HCT116 (cell line): ENCODE results near the gene EMP1. TPM values are rescaled to one million over a fixed set of nuclear protein-coding genes. Genes with fewer than 3 reads are reported as not detected.

Experiments used
- ATAC-seq: fragments of 200-7000 bp; cut with Tn5 transposase; 2 replicates; pipeline ENCODE4 v1.9.1; 2020; ENCODE audit warnings: mild to moderate bottlenecking, moderate library complexity
- BruUV-seq: library from RNA; stranded (reverse); fragments of 400-500 nt; replicated peaks from 2 replicates; lab custom pipeline; 2021; lab: Mats Ljungman, UMichigan
- CTCF ChIA-PET: fragments of 300-600 bp; sonication (Branson Sonifier 250); formaldehyde crosslinking; loops from one replicate; lab custom pipeline; 2021; ENCODE audit warnings: antibody characterized with exemption; lab: Charles Lee
- POLR2A ChIA-PET: fragments of 300-600, 350-600 bp; sonication (Branson Sonifier 250); formaldehyde crosslinking; loops from one replicate; lab custom pipeline; 2021; ENCODE audit warnings: antibody characterized with exemption; lab: Charles Lee
- RAD21 ChIA-PET, 2 experiments: fragments of 300-600 bp; sonication (Branson Sonifier 250); formaldehyde crosslinking; loops; one replicate each; lab custom pipeline; 2023; ENCODE audit warnings: low total read pairs in 2 of 2; ENCODE audit not compliant: uncharacterized antibody in 2 of 2, unreplicated experiment in 2 of 2, low non-redundant PET in 1 of 2; lab: Charles Lee
- DNase-seq: peaks from one replicate; pipeline ENCODE4 v3.0.0-alpha.2; 2010; ENCODE audit warnings: low read depth, low spot score
- H2AFZ ChIP-seq: fragments of 200-600 bp; shearing (Covaris generic), sonication (generic); 2 replicates; pipeline ENCODE4 v1.6.1; 2017; ENCODE audit warnings: low read depth, mixed run types, mixed read lengths, antibody characterized with exemption, low read length; ENCODE audit not compliant: poor library complexity, severe bottlenecking
- H3K27ac ChIP-seq: 2 replicates; pipeline ENCODE4 v1.5.1; 2012; ENCODE audit warnings: low read depth, low read length
- H3K27me3 ChIP-seq: fragments of 200-600 bp; sonication (generic); 2 replicates; pipeline ENCODE4 v1.6.1; 2016; ENCODE audit warnings: mixed run types, low read length, mixed read lengths; ENCODE audit not compliant: insufficient read depth
- H3K36me3 ChIP-seq, 2 experiments: fragments of 200-500 bp in 1 of 2; fragments of 200-600 bp in 1 of 2; sonication (Bioruptor generic) in 1 of 2; sonication (generic) in 1 of 2; 2 replicates each; pipeline versions ENCODE4 v1.5.1 to v1.6.1; 2014 to 2016; ENCODE audit warnings: low read length in 2 of 2, inconsistent platforms in 1 of 2, mixed read lengths in 1 of 2, mixed run types in 1 of 2; ENCODE audit not compliant: insufficient read depth in 2 of 2, control insufficient read depth in 1 of 2
- H3K4me1 ChIP-seq, 2 experiments: fragments of 200-600 bp in 1 of 2; sonication (generic) in 1 of 2; 2 replicates each; pipeline versions ENCODE4 v1.5.1 to v1.6.1; 2012 to 2017; ENCODE audit warnings: low read length in 2 of 2, inconsistent platforms in 1 of 2, mild to moderate bottlenecking in 1 of 2, mixed read lengths in 1 of 2, mixed run types in 1 of 2, moderate library complexity in 1 of 2; ENCODE audit not compliant: insufficient read depth in 2 of 2, control insufficient read depth in 1 of 2
- H3K4me2 ChIP-seq: fragments of 200-600 bp; sonication (generic); 2 replicates; pipeline ENCODE4 v1.6.1; 2017; ENCODE audit warnings: mixed run types, low read length, mixed read lengths
- H3K4me3 ChIP-seq, 2 experiments: fragments of 200-600 bp in 1 of 2; sonication (generic) in 1 of 2; replicated peaks in 1 of 2; 2 replicates each; pipeline ENCODE4 v1.5.1; 2011 to 2016; ENCODE audit warnings: low read length in 2 of 2, control low read depth in 1 of 2, low read depth in 1 of 2, mild to moderate bottlenecking in 1 of 2, mixed read lengths in 1 of 2, mixed run types in 1 of 2
- H3K79me2 ChIP-seq: fragments of 200-600 bp; sonication (generic); 2 replicates; pipeline ENCODE4 v1.6.1; 2017; ENCODE audit warnings: mild to moderate bottlenecking, mixed run types, low read length, moderate library complexity, mixed read lengths; ENCODE audit not compliant: insufficient read depth
- H3K9ac ChIP-seq: fragments of 200-600 bp; sonication (generic); 2 replicates; pipeline ENCODE4 v1.6.1; 2016; ENCODE audit warnings: low read length, mixed read lengths
- H3K9me2 ChIP-seq: fragments of 200-600 bp; sonication (generic), shearing (Covaris generic); 2 replicates; pipeline ENCODE4 v1.6.1; 2017; ENCODE audit warnings: mixed run types, mild to moderate bottlenecking, moderate library complexity; ENCODE audit not compliant: insufficient read depth
- H3K9me3 ChIP-seq, 2 experiments: fragments of 200-500 bp in 1 of 2; fragments of 200-600 bp in 1 of 2; sonication (Bioruptor generic) in 1 of 2; sonication (generic) in 1 of 2; 2 replicates each; pipeline ENCODE4 v1.6.1; 2014 to 2017; ENCODE audit warnings: low read length in 2 of 2, mixed read lengths in 2 of 2, inconsistent platforms in 1 of 2, low read depth in 1 of 2, mild to moderate bottlenecking in 1 of 2, mixed run types in 1 of 2, moderate library complexity in 1 of 2; ENCODE audit not compliant: control insufficient read depth in 1 of 2, insufficient read depth in 1 of 2
- H4K20me1 ChIP-seq: fragments of 200-600 bp; sonication (generic), shearing (Covaris generic); 2 replicates; pipeline ENCODE4 v1.6.1; 2017; ENCODE audit warnings: mixed run types, mild to moderate bottlenecking, moderate library complexity; ENCODE audit not compliant: insufficient read depth
- CBX3 ChIP-seq: IDR thresholded peaks from 2 replicates; pipeline ENCODE4 v1.6.1; 2012; ENCODE audit warnings: low read depth
- EGR1 ChIP-seq: IDR thresholded peaks from 2 replicates; pipeline ENCODE4 v1.6.1; 2012; ENCODE audit warnings: low read depth
- ELF1 ChIP-seq: IDR thresholded peaks from 2 replicates; pipeline ENCODE4 v1.6.1; 2012; ENCODE audit warnings: low read depth, borderline replicate concordance
- EZH2 ChIP-seq: fragments of 200-600 bp; sonication (generic); IDR thresholded peaks from 2 replicates; pipeline ENCODE4 v1.6.1; 2017; ENCODE audit warnings: antibody characterized with exemption, mixed run types
- EZH2phosphoT487 ChIP-seq: fragments of 200-600 bp; IDR thresholded peaks from 2 replicates; pipeline ENCODE4 v1.6.1; 2018; ENCODE audit warnings: antibody characterized with exemption, borderline replicate concordance
- FOSL1 ChIP-seq: IDR thresholded peaks from 2 replicates; pipeline ENCODE4 v1.6.1; 2012; ENCODE audit warnings: low read depth
- JUND ChIP-seq: IDR thresholded peaks from 2 replicates; pipeline ENCODE4 v1.6.1; 2012
- POLR2A ChIP-seq: IDR thresholded peaks from 2 replicates; pipeline ENCODE4 v1.7.0; 2011; ENCODE audit warnings: borderline replicate concordance; ENCODE audit not compliant: insufficient read depth, insufficient read length; ENCODE audit errors: extremely low read depth
- POLR2AphosphoS5 ChIP-seq: IDR thresholded peaks from 2 replicates; pipeline ENCODE4 v1.6.1; 2011; ENCODE audit warnings: mild to moderate bottlenecking, low read depth, low read length, moderate library complexity
- RAD21 ChIP-seq: IDR thresholded peaks from 2 replicates; pipeline ENCODE4 v1.6.1; 2012; ENCODE audit warnings: low read depth, mild to moderate bottlenecking
- SIN3A ChIP-seq: IDR thresholded peaks from 2 replicates; pipeline ENCODE4 v1.6.1; 2012; ENCODE audit warnings: low read depth
- SP1 ChIP-seq: IDR thresholded peaks from 2 replicates; pipeline ENCODE4 v1.6.1; 2012; ENCODE audit warnings: low read depth
- SRF ChIP-seq: IDR thresholded peaks from 2 replicates; pipeline ENCODE4 v1.6.1; 2012; ENCODE audit warnings: low read depth
- YY1 ChIP-seq: IDR thresholded peaks from 2 replicates; pipeline ENCODE4 v1.6.1; 2011; ENCODE audit warnings: low read length, low read depth, moderate library complexity, mild to moderate bottlenecking; ENCODE audit not compliant: insufficient replicate concordance; ENCODE audit errors: extremely low read depth
- ZFX ChIP-seq: fragments of 450-650 bp; IDR thresholded peaks from 2 replicates; pipeline ENCODE4 v1.6.1; 2017
- ZNF274 ChIP-seq: fragments of 200-500 bp; sonication (Bioruptor generic); IDR thresholded peaks from 2 replicates; pipeline ENCODE4 v1.6.1; 2014; ENCODE audit warnings: mild to moderate bottlenecking, low read depth, low read length, inconsistent platforms
- intact Hi-C: fragments of 100-400 bp; cut with micrococcal nuclease; formaldehyde crosslinking; loops from 2 replicates; pipeline ENCODE4 v1.10.0; 2022
- total RNA-seq: library from RNA; stranded (reverse); gene quantifications from one replicate; pipeline ENCODE4 v1.2.1, GENCODE V29; 2021; ENCODE audit not compliant: unreplicated experiment
- TF ChIP-seq, protein P1 (sequence below): IDR thresholded peaks from 2 replicates; pipeline ENCODE4 v1.6.1; 2012
- TF ChIP-seq, protein P2 (sequence below): IDR thresholded peaks from 2 replicates; pipeline ENCODE4 v1.6.1; 2012; ENCODE audit warnings: low read depth

The EMP1 gene
- total RNA-seq, 1 experiment from 2014 or later = 110 TPM

- BruUV-seq = no TSS peak
- H3K27me3 ChIP-seq = no peaks in the 10 kb centered on the region
- H3K27ac ChIP-seq = no peak overlapping the region
- no peak overlapping the region for H3K4me3 ChIP-seq
- POLR2A ChIA-PET = no interaction called here
- H3K9me2 ChIP-seq = no peaks in the 10 kb centered on the region
- H4K20me1 ChIP-seq = no peaks in the 10 kb centered on the region
- RAD21 ChIA-PET = no interaction called here
- H3K36me3 ChIP-seq = no peaks in the 10 kb centered on the region
- CTCF ChIA-PET = no interaction called here
- H2AFZ ChIP-seq = no peak overlapping the region
- DNase-seq = no peak
- H3K4me1 ChIP-seq = peaks cover 0 to 5% of the 10 kb centered on the region in 2 experiments; a peak in 1 of 4 replicates
- ATAC-seq = no peak
- H3K79me2 ChIP-seq = no peaks in the 10 kb centered on the region
- intact Hi-C loops = no loop called here
- no peak overlapping the region for H3K9ac ChIP-seq
- TF ChIP-seq SRF (no peak), EZH2phosphoT487 (no peak), ZFX (no peak), POLR2AphosphoS5 (no peak), RAD21 (no peak), YY1 (no peak), ZNF274 (no peak)
- TF ChIP-seq, protein P1, sequence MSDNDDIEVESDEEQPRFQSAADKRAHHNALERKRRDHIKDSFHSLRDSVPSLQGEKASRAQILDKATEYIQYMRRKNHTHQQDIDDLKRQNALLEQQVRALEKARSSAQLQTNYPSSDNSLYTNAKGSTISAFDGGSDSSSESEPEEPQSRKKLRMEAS = no peak
- TF ChIP-seq, all 23 proteins: peak for 0
- no peak overlapping the region for H3K4me2 ChIP-seq
- no peaks in the 10 kb centered on the region for H3K9me3 ChIP-seq
These were observed 48.1 kb upstream of the EMP1 start for GRCh38 chr12:13148485-13148847.

GRCh38 chr12:13149411-13149810, 47.1 kb upstream of the EMP1 start:
- H3K4me2 ChIP-seq = no peak overlapping the region
- DNase-seq (no peak), ATAC-seq (no peak)
- no peaks in the 10 kb centered on the region for H3K79me2 ChIP-seq
- CTCF ChIA-PET = no interaction called here
- intact Hi-C loops = no loop called here
- H3K27ac ChIP-seq = no peak overlapping the region
- H3K36me3 ChIP-seq = no peaks in the 10 kb centered on the region
- TF ChIP-seq POLR2A (no peak), SRF (no peak), RAD21 (no peak), JUND (no peak), FOSL1 (no peak), YY1 (no peak), CBX3 (no peak), EZH2 (no peak), SIN3A (no peak), EGR1 (no peak), SP1 (no peak), ELF1 (no peak), ZNF274 (no peak), ZFX (no peak)
- TF ChIP-seq, protein P2, sequence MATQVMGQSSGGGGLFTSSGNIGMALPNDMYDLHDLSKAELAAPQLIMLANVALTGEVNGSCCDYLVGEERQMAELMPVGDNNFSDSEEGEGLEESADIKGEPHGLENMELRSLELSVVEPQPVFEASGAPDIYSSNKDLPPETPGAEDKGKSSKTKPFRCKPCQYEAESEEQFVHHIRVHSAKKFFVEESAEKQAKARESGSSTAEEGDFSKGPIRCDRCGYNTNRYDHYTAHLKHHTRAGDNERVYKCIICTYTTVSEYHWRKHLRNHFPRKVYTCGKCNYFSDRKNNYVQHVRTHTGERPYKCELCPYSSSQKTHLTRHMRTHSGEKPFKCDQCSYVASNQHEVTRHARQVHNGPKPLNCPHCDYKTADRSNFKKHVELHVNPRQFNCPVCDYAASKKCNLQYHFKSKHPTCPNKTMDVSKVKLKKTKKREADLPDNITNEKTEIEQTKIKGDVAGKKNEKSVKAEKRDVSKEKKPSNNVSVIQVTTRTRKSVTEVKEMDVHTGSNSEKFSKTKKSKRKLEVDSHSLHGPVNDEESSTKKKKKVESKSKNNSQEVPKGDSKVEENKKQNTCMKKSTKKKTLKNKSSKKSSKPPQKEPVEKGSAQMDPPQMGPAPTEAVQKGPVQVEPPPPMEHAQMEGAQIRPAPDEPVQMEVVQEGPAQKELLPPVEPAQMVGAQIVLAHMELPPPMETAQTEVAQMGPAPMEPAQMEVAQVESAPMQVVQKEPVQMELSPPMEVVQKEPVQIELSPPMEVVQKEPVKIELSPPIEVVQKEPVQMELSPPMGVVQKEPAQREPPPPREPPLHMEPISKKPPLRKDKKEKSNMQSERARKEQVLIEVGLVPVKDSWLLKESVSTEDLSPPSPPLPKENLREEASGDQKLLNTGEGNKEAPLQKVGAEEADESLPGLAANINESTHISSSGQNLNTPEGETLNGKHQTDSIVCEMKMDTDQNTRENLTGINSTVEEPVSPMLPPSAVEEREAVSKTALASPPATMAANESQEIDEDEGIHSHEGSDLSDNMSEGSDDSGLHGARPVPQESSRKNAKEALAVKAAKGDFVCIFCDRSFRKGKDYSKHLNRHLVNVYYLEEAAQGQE = no peak
- TF ChIP-seq, protein P1 = no peak
- H3K4me1 ChIP-seq = peaks cover 0 to 10% of the 10 kb centered on the region in 2 experiments; a peak in 2 of 4 replicates
- BruUV-seq = no TSS peak
- no peak overlapping the region for H3K4me3 ChIP-seq
- no peaks in the 10 kb centered on the region for H3K9me2 ChIP-seq
- no peak overlapping the region for H3K9ac ChIP-seq
- no peak overlapping the region for H2AFZ ChIP-seq
- no peaks in the 10 kb centered on the region for H3K9me3 ChIP-seq
- POLR2A ChIA-PET = no interaction called here
- no peaks in the 10 kb centered on the region for H4K20me1 ChIP-seq
- RAD21 ChIA-PET = no interaction called here
- no peaks in the 10 kb centered on the region for H3K27me3 ChIP-seq
